HCT116 (cell line): Measurements from ENCODE around the gene SMARCAL1. TPM values are rescaled to one million over a fixed set of nuclear protein-coding genes. Genes with fewer than 3 reads are reported as not detected.

Experiments
- ATAC-seq: fragments of 200-7000 bp; cut with Tn5 transposase; 2 replicates; pipeline ENCODE4 v1.9.1; 2020; ENCODE audit warnings: mild to moderate bottlenecking, moderate library complexity
- BruUV-seq: library from RNA; stranded (reverse); fragments of 400-500 nt; replicated peaks from 2 replicates; lab custom pipeline; 2021; lab: Mats Ljungman, UMichigan
- CTCF ChIA-PET: fragments of 300-600 bp; sonication (Branson Sonifier 250); formaldehyde crosslinking; loops from one replicate; lab custom pipeline; 2021; ENCODE audit warnings: antibody characterized with exemption; lab: Charles Lee
- POLR2A ChIA-PET: fragments of 300-600, 350-600 bp; sonication (Branson Sonifier 250); formaldehyde crosslinking; loops from one replicate; lab custom pipeline; 2021; ENCODE audit warnings: antibody characterized with exemption; lab: Charles Lee
- RAD21 ChIA-PET, 2 experiments: fragments of 300-600 bp; sonication (Branson Sonifier 250); formaldehyde crosslinking; loops; one replicate each; lab custom pipeline; 2023; ENCODE audit warnings: low total read pairs in 2 of 2; ENCODE audit not compliant: uncharacterized antibody in 2 of 2, unreplicated experiment in 2 of 2, low non-redundant PET in 1 of 2; lab: Charles Lee
- DNase-seq: peaks from one replicate; pipeline ENCODE4 v3.0.0-alpha.2; 2010; ENCODE audit warnings: low read depth, low spot score
- H2AFZ ChIP-seq: fragments of 200-600 bp; shearing (Covaris generic), sonication (generic); 2 replicates; pipeline ENCODE4 v1.6.1; 2017; ENCODE audit warnings: low read depth, mixed run types, mixed read lengths, antibody characterized with exemption, low read length; ENCODE audit not compliant: poor library complexity, severe bottlenecking
- H3K27ac ChIP-seq: 2 replicates; pipeline ENCODE4 v1.5.1; 2012; ENCODE audit warnings: low read depth, low read length
- H3K27me3 ChIP-seq: fragments of 200-600 bp; sonication (generic); 2 replicates; pipeline ENCODE4 v1.6.1; 2016; ENCODE audit warnings: mixed run types, low read length, mixed read lengths; ENCODE audit not compliant: insufficient read depth
- H3K36me3 ChIP-seq, 2 experiments: fragments of 200-500 bp in 1 of 2; fragments of 200-600 bp in 1 of 2; sonication (Bioruptor generic) in 1 of 2; sonication (generic) in 1 of 2; 2 replicates each; pipeline versions ENCODE4 v1.5.1 to v1.6.1; 2014 to 2016; ENCODE audit warnings: low read length in 2 of 2, inconsistent platforms in 1 of 2, mixed read lengths in 1 of 2, mixed run types in 1 of 2; ENCODE audit not compliant: insufficient read depth in 2 of 2, control insufficient read depth in 1 of 2
- H3K4me1 ChIP-seq, 2 experiments: fragments of 200-600 bp in 1 of 2; sonication (generic) in 1 of 2; 2 replicates each; pipeline versions ENCODE4 v1.5.1 to v1.6.1; 2012 to 2017; ENCODE audit warnings: low read length in 2 of 2, inconsistent platforms in 1 of 2, mild to moderate bottlenecking in 1 of 2, mixed read lengths in 1 of 2, mixed run types in 1 of 2, moderate library complexity in 1 of 2; ENCODE audit not compliant: insufficient read depth in 2 of 2, control insufficient read depth in 1 of 2
- H3K4me2 ChIP-seq: fragments of 200-600 bp; sonication (generic); 2 replicates; pipeline ENCODE4 v1.6.1; 2017; ENCODE audit warnings: mixed run types, low read length, mixed read lengths
- H3K4me3 ChIP-seq, 2 experiments: fragments of 200-600 bp in 1 of 2; sonication (generic) in 1 of 2; replicated peaks in 1 of 2; 2 replicates each; pipeline ENCODE4 v1.5.1; 2011 to 2016; ENCODE audit warnings: low read length in 2 of 2, control low read depth in 1 of 2, low read depth in 1 of 2, mild to moderate bottlenecking in 1 of 2, mixed read lengths in 1 of 2, mixed run types in 1 of 2
- H3K79me2 ChIP-seq: fragments of 200-600 bp; sonication (generic); 2 replicates; pipeline ENCODE4 v1.6.1; 2017; ENCODE audit warnings: mild to moderate bottlenecking, mixed run types, low read length, moderate library complexity, mixed read lengths; ENCODE audit not compliant: insufficient read depth
- H3K9ac ChIP-seq: fragments of 200-600 bp; sonication (generic); 2 replicates; pipeline ENCODE4 v1.6.1; 2016; ENCODE audit warnings: low read length, mixed read lengths
- H3K9me2 ChIP-seq: fragments of 200-600 bp; sonication (generic), shearing (Covaris generic); 2 replicates; pipeline ENCODE4 v1.6.1; 2017; ENCODE audit warnings: mixed run types, mild to moderate bottlenecking, moderate library complexity; ENCODE audit not compliant: insufficient read depth
- H3K9me3 ChIP-seq, 2 experiments: fragments of 200-500 bp in 1 of 2; fragments of 200-600 bp in 1 of 2; sonication (Bioruptor generic) in 1 of 2; sonication (generic) in 1 of 2; 2 replicates each; pipeline ENCODE4 v1.6.1; 2014 to 2017; ENCODE audit warnings: low read length in 2 of 2, mixed read lengths in 2 of 2, inconsistent platforms in 1 of 2, low read depth in 1 of 2, mild to moderate bottlenecking in 1 of 2, mixed run types in 1 of 2, moderate library complexity in 1 of 2; ENCODE audit not compliant: control insufficient read depth in 1 of 2, insufficient read depth in 1 of 2
- H4K20me1 ChIP-seq: fragments of 200-600 bp; sonication (generic), shearing (Covaris generic); 2 replicates; pipeline ENCODE4 v1.6.1; 2017; ENCODE audit warnings: mixed run types, mild to moderate bottlenecking, moderate library complexity; ENCODE audit not compliant: insufficient read depth
- CBX3 ChIP-seq: IDR thresholded peaks from 2 replicates; pipeline ENCODE4 v1.6.1; 2012; ENCODE audit warnings: low read depth
- CEBPB ChIP-seq: IDR thresholded peaks from 2 replicates; pipeline ENCODE4 v1.6.1; 2012; ENCODE audit warnings: low read depth
- CTCF ChIP-seq, 3 experiments: fragments of 200-600 bp in 1 of 3; sonication (generic) in 1 of 3; IDR thresholded peaks in 2 of 3; conservative IDR thresholded peaks in 1 of 3; 2 replicates each; pipeline ENCODE4 v1.5.1; 2012 to 2017; ENCODE audit warnings: low read depth in 2 of 3, low read length in 2 of 3, antibody characterized with exemption in 1 of 3, borderline replicate concordance in 1 of 3, control low read depth in 1 of 3, mild to moderate bottlenecking in 1 of 3, mixed read lengths in 1 of 3, mixed run types in 1 of 3, moderate library complexity in 1 of 3; ENCODE audit not compliant: insufficient read depth in 1 of 3
- EZH2 ChIP-seq: fragments of 200-600 bp; sonication (generic); IDR thresholded peaks from 2 replicates; pipeline ENCODE4 v1.6.1; 2017; ENCODE audit warnings: antibody characterized with exemption, mixed run types
- EZH2phosphoT487 ChIP-seq: fragments of 200-600 bp; IDR thresholded peaks from 2 replicates; pipeline ENCODE4 v1.6.1; 2018; ENCODE audit warnings: antibody characterized with exemption, borderline replicate concordance
- FOSL1 ChIP-seq: IDR thresholded peaks from 2 replicates; pipeline ENCODE4 v1.6.1; 2012; ENCODE audit warnings: low read depth
- POLR2A ChIP-seq: IDR thresholded peaks from 2 replicates; pipeline ENCODE4 v1.7.0; 2011; ENCODE audit warnings: borderline replicate concordance; ENCODE audit not compliant: insufficient read depth, insufficient read length; ENCODE audit errors: extremely low read depth
- REST ChIP-seq: IDR thresholded peaks from 2 replicates; pipeline ENCODE4 v1.6.1; 2012; ENCODE audit warnings: low read depth
- TCF7L2 ChIP-seq: IDR thresholded peaks from 2 replicates; pipeline ENCODE4 v1.7.0; 2011; ENCODE audit warnings: borderline replicate concordance, inconsistent platforms; ENCODE audit not compliant: insufficient read depth, insufficient read length; ENCODE audit errors: extremely low read depth
- YY1 ChIP-seq: IDR thresholded peaks from 2 replicates; pipeline ENCODE4 v1.6.1; 2011; ENCODE audit warnings: low read length, low read depth, moderate library complexity, mild to moderate bottlenecking; ENCODE audit not compliant: insufficient replicate concordance; ENCODE audit errors: extremely low read depth
- ZBTB33 ChIP-seq: IDR thresholded peaks from 2 replicates; pipeline ENCODE4 v1.6.1; 2011; ENCODE audit warnings: mild to moderate bottlenecking, low read length, moderate library complexity; ENCODE audit not compliant: insufficient replicate concordance; ENCODE audit errors: extremely low read depth
- ZFX ChIP-seq: fragments of 450-650 bp; IDR thresholded peaks from 2 replicates; pipeline ENCODE4 v1.6.1; 2017
- intact Hi-C: fragments of 100-400 bp; cut with micrococcal nuclease; formaldehyde crosslinking; loops from 2 replicates; pipeline ENCODE4 v1.10.0; 2022
- total RNA-seq: library from RNA; stranded (reverse); gene quantifications from one replicate; pipeline ENCODE4 v1.2.1, GENCODE V29; 2021; ENCODE audit not compliant: unreplicated experiment
- TF ChIP-seq, protein P1 (sequence below): IDR thresholded peaks from 2 replicates; pipeline ENCODE4 v1.6.1; 2012
- TF ChIP-seq, protein P2 (sequence below): IDR thresholded peaks from 2 replicates; pipeline ENCODE4 v1.6.1; 2012

Gene SMARCAL1
- total RNA-seq, 1 experiment from 2014 or later = 18.0 TPM

DNA sequence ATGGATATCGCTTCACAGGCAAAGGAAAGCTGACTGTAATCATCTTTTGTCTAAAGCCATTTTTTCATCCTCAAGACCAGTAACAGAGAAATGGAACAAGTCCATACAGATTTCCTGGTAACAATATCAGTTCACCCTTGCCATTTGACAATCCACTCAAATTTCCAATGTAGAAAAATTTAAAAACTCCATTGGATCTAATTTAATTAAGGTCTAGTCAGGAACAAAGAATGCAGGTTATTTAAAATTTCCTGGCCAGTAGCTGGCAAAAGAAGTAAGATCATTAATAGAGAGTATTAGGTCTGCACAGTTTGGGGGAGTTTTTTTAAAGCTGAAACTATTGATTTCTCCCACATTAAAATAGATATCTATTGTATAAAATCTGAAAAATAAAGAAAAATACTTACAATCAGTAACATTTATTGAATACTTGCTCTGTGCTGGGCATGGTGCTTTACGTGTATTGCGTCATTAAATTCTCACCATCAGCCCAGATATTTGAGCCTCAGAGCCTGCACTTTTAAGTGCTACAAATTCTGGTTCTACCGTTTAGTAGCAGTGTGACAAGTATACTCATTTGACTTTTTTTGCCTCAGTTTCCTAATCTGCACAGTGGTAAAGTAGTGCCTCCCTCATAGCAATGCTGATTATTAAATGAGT lies 41.8 kb downstream of the SMARCAL1 start:
- Histone ChIP-seq H3K4me1 (no peaks in the 10 kb centered on the region), H2AFZ (no peak overlapping the region), H3K9me2 (no peaks in the 10 kb centered on the region), H3K36me3 (peaks cover 11% of the 10 kb centered on the region in 2 experiments; a peak in 3 of 4 replicates), H3K9me3 (no peaks in the 10 kb centered on the region), H3K79me2 (no peaks in the 10 kb centered on the region), H3K27me3 (no peaks in the 10 kb centered on the region), H3K9ac (no peak overlapping the region), H4K20me1 (no peaks in the 10 kb centered on the region), H3K27ac (no peak overlapping the region), H3K4me3 (no peak overlapping the region), H3K4me2 (no peak overlapping the region)
- RAD21 ChIA-PET = no interaction called here
- no TSS peak for BruUV-seq
- POLR2A ChIA-PET = no interaction called here
- TF ChIP-seq POLR2A (no peak), EZH2 (no peak), FOSL1 (no peak), CEBPB (no peak), EZH2phosphoT487 (no peak), ZFX (no peak), YY1 (no peak), TCF7L2 (no peak), REST (no peak), CBX3 (no peak), CTCF (IDR thresholded peaks at IDR 0.05 in 2 of 3, conservative IDR thresholded peaks at IDR 0.05 in 1 of 3; ENCODE audit: borderline replicate concordance in 1 of 3, insufficient read depth in 1 of 3, low read depth in 2 of 3, low read length in 2 of 3) (no peak), ZBTB33 (no peak)
- TF ChIP-seq, protein P1, sequence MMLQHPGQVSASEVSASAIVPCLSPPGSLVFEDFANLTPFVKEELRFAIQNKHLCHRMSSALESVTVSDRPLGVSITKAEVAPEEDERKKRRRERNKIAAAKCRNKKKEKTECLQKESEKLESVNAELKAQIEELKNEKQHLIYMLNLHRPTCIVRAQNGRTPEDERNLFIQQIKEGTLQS = no peak
- TF ChIP-seq, protein P2, sequence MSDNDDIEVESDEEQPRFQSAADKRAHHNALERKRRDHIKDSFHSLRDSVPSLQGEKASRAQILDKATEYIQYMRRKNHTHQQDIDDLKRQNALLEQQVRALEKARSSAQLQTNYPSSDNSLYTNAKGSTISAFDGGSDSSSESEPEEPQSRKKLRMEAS = no peak
- no peak for DNase-seq
- intact Hi-C loops = no loop called here
- no peak for ATAC-seq
- CTCF ChIA-PET = no interaction called here
